RWPE2 (cell line): ENCODE data around the gene NRG3.

Experiments used
- ATAC-seq: fragments of 200-7000 bp; cut with Tn5 transposase; 3 replicates; pipeline ENCODE4 v1.9.1; 2021; ENCODE audit warnings: low read depth
- DNase-seq: peaks from one replicate; pipeline ENCODE4 v3.0.0-alpha.2; 2020; ENCODE audit warnings: low spot score
- H3K27ac ChIP-seq: fragments of 450-650 bp; 2 replicates; pipeline ENCODE4 v1.5.1; 2017; ENCODE audit warnings: mild to moderate bottlenecking; ENCODE audit not compliant: poor library complexity, severe bottlenecking
- H3K27me3 ChIP-seq: fragments of 250-450 bp; sonication (Bioruptor Pico); 2 replicates; pipeline ENCODE4 v1.5.1; 2021; ENCODE audit warnings: mild to moderate bottlenecking, moderate library complexity; ENCODE audit not compliant: insufficient read depth, poor library complexity, severe bottlenecking
- H3K36me3 ChIP-seq: fragments of 250-450 bp; sonication (Bioruptor Pico); 2 replicates; pipeline ENCODE4 v1.5.1; 2020; ENCODE audit warnings: low read depth, mild to moderate bottlenecking, moderate library complexity
- H3K4me1 ChIP-seq: fragments of 250-450 bp; sonication (Bioruptor Pico); 2 replicates; pipeline ENCODE4 v1.5.1; 2021; ENCODE audit warnings: mild to moderate bottlenecking, moderate library complexity; ENCODE audit not compliant: insufficient read depth, poor library complexity, severe bottlenecking
- H3K4me3 ChIP-seq: fragments of 250-450 bp; sonication (Bioruptor Pico); 2 replicates; pipeline ENCODE4 v1.5.1; 2021; ENCODE audit warnings: mild to moderate bottlenecking, moderate library complexity; ENCODE audit not compliant: severe bottlenecking
- H3K9me3 ChIP-seq: fragments of 250-450 bp; sonication (Bioruptor Pico); 2 replicates; pipeline ENCODE4 v1.5.1; 2021; ENCODE audit warnings: mild to moderate bottlenecking, moderate library complexity; ENCODE audit not compliant: severe bottlenecking
- CTCF ChIP-seq: fragments of 450-650 bp; IDR thresholded peaks from one replicate; pipeline ENCODE4 v1.5.1; 2017; ENCODE audit warnings: mild to moderate bottlenecking, moderate library complexity; ENCODE audit not compliant: poor library complexity, severe bottlenecking

NRG3 gene

DNA sequence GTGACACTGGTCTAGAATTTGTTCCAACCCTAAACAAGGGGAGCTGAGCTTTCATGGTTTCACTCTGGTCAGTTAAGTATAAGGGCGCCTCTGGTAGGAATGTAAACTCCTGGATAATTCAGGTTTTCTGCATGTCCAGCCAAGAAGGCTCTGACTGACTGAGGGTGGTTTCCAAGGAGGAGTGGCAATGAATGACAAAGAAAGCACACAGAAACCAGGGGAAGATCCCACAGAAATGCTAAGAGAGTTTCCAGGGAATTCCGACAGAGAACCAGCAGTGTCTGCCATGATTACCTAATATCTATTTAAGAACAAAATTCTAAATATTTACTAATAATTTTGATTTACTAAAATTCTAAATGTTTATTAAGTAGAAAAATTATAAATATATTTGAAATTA, 27.3 kb upstream of the NRG3 start:
- Histone ChIP-seq H3K27me3 (no peaks in the 10 kb centered on the region), H3K27ac (no peak overlapping the region), H3K36me3 (no peaks in the 10 kb centered on the region), H3K4me1 (no peaks in the 10 kb centered on the region), H3K9me3 (no peaks in the 10 kb centered on the region), H3K4me3 (no peak overlapping the region)
- no peak for DNase-seq
- TF ChIP-seq CTCF = no peak
- ATAC-seq = no peak

DNA sequence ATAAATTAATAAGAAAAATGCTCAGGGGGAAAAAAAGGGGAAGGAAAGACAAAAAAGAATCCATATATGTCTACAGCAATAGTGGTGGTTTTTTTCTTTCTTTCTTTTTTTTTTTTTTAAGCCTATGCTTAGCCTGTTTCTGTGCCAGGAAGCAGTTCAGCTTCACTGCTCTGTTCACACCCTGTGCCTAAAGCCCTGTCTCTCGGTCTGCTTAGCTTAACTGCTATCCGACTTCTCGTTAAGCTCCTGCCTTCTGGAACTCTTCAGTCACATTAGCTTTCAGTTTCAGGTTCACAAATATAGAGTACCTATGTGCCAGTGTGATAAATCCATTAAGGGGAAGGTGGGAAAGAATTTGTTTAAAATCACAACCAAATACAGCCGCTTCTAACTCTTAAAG, 26.5 kb upstream of the NRG3 start:
- no peaks in the 10 kb centered on the region for H3K36me3 ChIP-seq
- H3K9me3 ChIP-seq = no peaks in the 10 kb centered on the region
- no peak for TF ChIP-seq CTCF
- ATAC-seq (no peak), DNase-seq (no peak)
- no peak overlapping the region for H3K27ac ChIP-seq
- H3K4me1 ChIP-seq = no peaks in the 10 kb centered on the region
- no peaks in the 10 kb centered on the region for H3K27me3 ChIP-seq
- no peak overlapping the region for H3K4me3 ChIP-seq

- Histone ChIP-seq H3K4me1 (no peaks in the 10 kb centered on the region), H3K9me3 (no peaks in the 10 kb centered on the region), H3K4me3 (no peak overlapping the region), H3K36me3 (no peaks in the 10 kb centered on the region), H3K27ac (no peak overlapping the region), H3K27me3 (no peaks in the 10 kb centered on the region)
- TF ChIP-seq CTCF = no peak
- no peak for DNase-seq
- no peak for ATAC-seq
Observed at GRCh38 chr10:81848931-81849330, 26.1 kb upstream of the NRG3 start.

DNA sequence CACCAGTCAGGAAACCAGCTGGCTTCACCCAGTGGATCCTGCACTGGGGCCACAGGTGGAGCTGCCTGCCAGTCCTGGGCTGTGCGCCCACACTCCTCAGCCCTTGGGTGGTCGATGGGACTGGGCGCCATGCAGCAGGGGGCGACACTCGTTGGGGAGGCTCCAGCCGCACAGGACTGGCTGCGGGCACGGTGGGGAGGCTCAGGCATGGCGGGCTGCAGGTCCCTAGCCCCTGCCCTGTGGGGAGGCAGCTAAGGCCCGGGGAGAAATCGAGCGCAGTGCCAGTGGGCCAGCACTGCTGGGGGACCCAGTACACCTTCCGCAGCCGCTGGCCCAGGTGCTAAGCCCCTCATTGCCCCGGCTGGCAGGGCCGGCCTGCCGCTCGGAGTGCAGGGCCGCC, 12.4 kb upstream of the NRG3 start:
- Histone ChIP-seq H3K9me3 (no peaks in the 10 kb centered on the region), H3K4me1 (no peaks in the 10 kb centered on the region), H3K4me3 (no peak overlapping the region), H3K27me3 (no peaks in the 10 kb centered on the region), H3K36me3 (no peaks in the 10 kb centered on the region), H3K27ac (no peak overlapping the region)
- ATAC-seq = no peak
- no peak for DNase-seq
- no peak for TF ChIP-seq CTCF

GRCh38 chr10:81863771-81864170, 11.2 kb upstream of the NRG3 start:
- no peak for TF ChIP-seq CTCF
- no peaks in the 10 kb centered on the region for H3K36me3 ChIP-seq
- DNase-seq = no peak
- no peaks in the 10 kb centered on the region for H3K9me3 ChIP-seq
- H3K27me3 ChIP-seq = no peaks in the 10 kb centered on the region
- H3K27ac ChIP-seq = no peak overlapping the region
- no peaks in the 10 kb centered on the region for H3K4me1 ChIP-seq
- no peak for ATAC-seq
- no peak overlapping the region for H3K4me3 ChIP-seq
